ENCODE data around the gene TNFSF13B. TPM values are rescaled to one million over a fixed set of nuclear protein-coding genes. Genes with fewer than 3 reads are reported as not detected.

TNFSF13B gene
- total RNA-seq, 1 experiment from 2014 or later: 2.5 TPM

DNA sequence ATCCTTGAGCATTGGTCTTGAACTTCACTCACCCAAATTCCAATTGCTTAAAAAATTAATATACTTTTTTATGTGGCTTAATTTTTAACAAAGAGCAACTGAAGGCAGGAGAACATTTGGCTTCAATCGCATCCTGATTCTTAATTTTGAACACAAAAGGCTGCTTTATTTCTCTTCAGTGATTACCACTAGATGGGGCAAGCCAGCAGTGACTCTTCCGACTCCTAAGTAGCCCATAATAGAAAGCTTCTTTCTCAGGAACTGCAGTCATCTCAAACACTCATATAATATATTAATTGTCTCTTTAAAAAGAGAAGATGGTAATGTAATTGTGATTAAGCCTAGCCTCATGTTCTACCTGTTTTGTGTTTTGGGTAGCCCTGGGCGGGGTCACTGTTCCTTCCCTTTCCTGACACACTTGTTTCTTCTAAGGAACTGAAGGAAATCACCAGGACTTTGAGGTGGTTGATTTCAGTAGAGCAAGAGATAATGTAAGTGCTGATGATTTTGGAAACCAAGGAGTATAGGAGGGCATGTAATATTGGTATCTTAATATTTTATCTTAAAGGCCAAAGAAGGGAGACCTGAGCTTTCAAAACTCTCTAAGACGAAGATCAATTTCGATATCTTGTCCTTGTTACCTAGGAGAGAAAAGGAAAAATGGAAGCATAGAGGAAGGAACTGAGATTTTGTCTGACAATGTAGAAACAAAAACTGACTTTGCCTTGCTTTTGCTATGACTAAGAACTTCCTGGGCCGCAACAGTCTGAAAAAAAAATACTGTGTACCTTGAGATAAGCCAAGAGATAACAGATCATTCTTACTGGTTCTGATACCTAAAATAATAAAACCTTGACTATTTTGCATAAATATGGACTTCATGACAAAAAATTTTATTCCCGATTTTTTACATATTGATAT is 73.1 kb downstream of the TNFSF13B start:
- H3K9me3 Mint-ChIP-seq (ENCODE audit: unreplicated experiment): no peaks in the 10 kb centered on the region
- CTCF ChIA-PET: interaction anchor here (0.6 to 6.7 kb wide), 18 partner anchors 9 to 934 kb away, joined by 3 to 55 read pairs (median 4); no protein-coding TSS in a partner anchor
- peak; percentile 47 for TF ChIP-seq CTCF (IDR thresholded peaks at IDR 0.05; ENCODE audit: unreplicated experiment)
- H3K27me3 Mint-ChIP-seq (ENCODE audit: insufficient read depth, unreplicated experiment): peaks cover 90% of the 10 kb centered on the region
- H3K36me3 Mint-ChIP-seq (ENCODE audit: insufficient read depth, unreplicated experiment): no peaks in the 10 kb centered on the region
- POLR2A ChIA-PET: interaction anchor here (0.9 kb wide), 1 partner anchor 10 kb away, joined by 4 read pairs; no protein-coding TSS in a partner anchor
- BruUV-seq (replicated peaks): no TSS peak
- no peak overlapping the region for H3K4me3 Mint-ChIP-seq (ENCODE audit: unreplicated experiment)
- peak; percentile 52 for DNase-seq (ENCODE audit: unreplicated experiment)
- intact Hi-C loops (cut with micrococcal nuclease): loop anchor here (1.0 to 5.0 kb wide), 3 partner anchors 20 to 555 kb away; no protein-coding TSS in a partner anchor
- H3K4me1 Mint-ChIP-seq (ENCODE audit: insufficient read depth, unreplicated experiment): no peaks in the 10 kb centered on the region
- no peak overlapping the region for H3K27ac Mint-ChIP-seq (ENCODE audit: low read depth, unreplicated experiment)

DNA sequence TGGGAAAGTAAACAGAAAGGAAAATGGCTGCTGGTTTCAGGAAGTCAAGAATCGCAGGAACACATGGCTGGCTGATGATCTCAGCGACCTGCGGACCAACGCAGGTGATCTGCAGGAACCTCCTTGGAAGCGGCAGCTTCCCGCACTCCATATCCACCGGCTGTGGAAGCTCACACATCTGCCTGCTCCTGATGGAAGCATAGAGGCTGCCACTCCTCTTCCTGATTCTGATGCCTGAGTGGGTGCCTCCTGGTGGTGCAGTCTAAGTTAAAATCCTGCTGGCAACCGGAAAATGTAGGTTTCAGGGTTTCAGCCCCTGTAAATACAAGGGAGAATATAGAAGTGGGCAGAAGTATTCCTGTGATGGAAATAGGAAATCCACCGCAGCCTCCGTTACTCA is 75.5 kb downstream of the TNFSF13B start:
- no TSS peak for BruUV-seq (replicated peaks)
- no peak for TF ChIP-seq CTCF (IDR thresholded peaks at IDR 0.05; ENCODE audit: unreplicated experiment)
- POLR2A ChIA-PET: interaction anchor here (0.6 kb wide), 1 partner anchor 852 kb away, joined by 3 read pairs; no protein-coding TSS in a partner anchor
- no peaks in the 10 kb centered on the region for H3K4me1 Mint-ChIP-seq (ENCODE audit: insufficient read depth, unreplicated experiment)
- H3K27ac Mint-ChIP-seq (ENCODE audit: low read depth, unreplicated experiment): no peak overlapping the region
- CTCF ChIA-PET: interaction anchor here (0.6 to 6.7 kb wide), 4 partner anchors 64 to 553 kb away, joined by 3 to 55 read pairs (median 3); no protein-coding TSS in a partner anchor
- peaks cover 89% of the 10 kb centered on the region for H3K27me3 Mint-ChIP-seq (ENCODE audit: insufficient read depth, unreplicated experiment)
- no peak for DNase-seq (ENCODE audit: unreplicated experiment)
- intact Hi-C loops (cut with micrococcal nuclease): no loop called here
- no peaks in the 10 kb centered on the region for H3K36me3 Mint-ChIP-seq (ENCODE audit: insufficient read depth, unreplicated experiment)
- H3K4me3 Mint-ChIP-seq (ENCODE audit: unreplicated experiment): no peak overlapping the region
- no peaks in the 10 kb centered on the region for H3K9me3 Mint-ChIP-seq (ENCODE audit: unreplicated experiment)

GRCh38 chr13:108346376-108346775 is 76.9 kb downstream of the TNFSF13B start:
- Mint-ChIP-seq H3K9me3 (ENCODE audit: unreplicated experiment) (no peaks in the 10 kb centered on the region), H3K4me1 (ENCODE audit: insufficient read depth, unreplicated experiment) (no peaks in the 10 kb centered on the region), H3K27ac (ENCODE audit: low read depth, unreplicated experiment) (no peak overlapping the region), H3K36me3 (ENCODE audit: insufficient read depth, unreplicated experiment) (no peaks in the 10 kb centered on the region), H3K4me3 (ENCODE audit: unreplicated experiment) (no peak overlapping the region), H3K27me3 (ENCODE audit: insufficient read depth, unreplicated experiment) (peaks cover 87% of the 10 kb centered on the region)
- POLR2A ChIA-PET: no interaction called here
- TF ChIP-seq CTCF (IDR thresholded peaks at IDR 0.05; ENCODE audit: unreplicated experiment): no peak
- BruUV-seq (replicated peaks): no TSS peak
- intact Hi-C loops (cut with micrococcal nuclease): no loop called here
- no peak for DNase-seq (ENCODE audit: unreplicated experiment)
- CTCF ChIA-PET: interaction anchor here (0.7 to 6.7 kb wide), 2 partner anchors 162 to 206 kb away, joined by 3 to 55 read pairs; no protein-coding TSS in a partner anchor

DNA sequence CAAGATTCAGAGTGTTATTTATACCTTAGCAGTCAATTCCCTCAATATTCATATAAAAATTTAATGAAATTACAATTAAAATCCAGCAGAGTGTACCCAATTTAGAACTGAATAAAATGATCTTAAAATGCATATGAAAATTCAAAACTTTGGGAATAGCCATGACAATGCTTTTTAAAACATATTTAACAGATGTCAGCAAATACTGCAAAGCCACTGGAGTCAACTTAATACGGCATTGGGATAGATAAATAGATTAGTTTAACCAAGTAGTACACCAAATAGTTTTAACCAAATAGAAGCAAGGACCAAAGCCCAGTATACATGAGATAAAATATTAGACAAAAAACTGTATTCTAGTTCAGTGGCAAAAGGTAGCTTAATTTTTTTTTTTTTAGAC is 79.8 kb downstream of the TNFSF13B start:
- CTCF ChIA-PET: interaction anchor here (1.6 kb wide), 1 partner anchor 159 kb away, joined by 6 read pairs; no protein-coding TSS in a partner anchor
- Mint-ChIP-seq H3K36me3 (ENCODE audit: insufficient read depth, unreplicated experiment) (no peaks in the 10 kb centered on the region), H3K27ac (ENCODE audit: low read depth, unreplicated experiment) (no peak overlapping the region), H3K9me3 (ENCODE audit: unreplicated experiment) (no peaks in the 10 kb centered on the region), H3K4me3 (ENCODE audit: unreplicated experiment) (no peak overlapping the region), H3K4me1 (ENCODE audit: insufficient read depth, unreplicated experiment) (no peaks in the 10 kb centered on the region), H3K27me3 (ENCODE audit: insufficient read depth, unreplicated experiment) (peaks cover 87% of the 10 kb centered on the region)
- intact Hi-C loops (cut with micrococcal nuclease): no loop called here
- POLR2A ChIA-PET: interaction anchor here (1.2 kb wide), 1 partner anchor 13 kb away, joined by 3 read pairs; no protein-coding TSS in a partner anchor
- DNase-seq (ENCODE audit: unreplicated experiment): no peak
- TF ChIP-seq CTCF (IDR thresholded peaks at IDR 0.05; ENCODE audit: unreplicated experiment): no peak
- no TSS peak for BruUV-seq (replicated peaks)

Data from MCF 10A (cell line).